HL-60/S4 treated with retinoic acid at 250 ng/mL for 4 days and 3 days (cell line): Measurements from ENCODE around the gene IPO11.
"Not testable (repeated sequence)": the region's sequence is repeated elsewhere in the genome, so short reads cannot be mapped to it uniquely, and the experiment has no call there.

ENCODE experiments used
- in situ Hi-C: fragments of 300-500 bp; cut with MboI; formaldehyde crosslinking; loops from 2 replicates; pipeline ENCODE4 v1.7.0; 2022; ENCODE audit warnings: low sequenced_read_pairs

The IPO11 gene

DNA sequence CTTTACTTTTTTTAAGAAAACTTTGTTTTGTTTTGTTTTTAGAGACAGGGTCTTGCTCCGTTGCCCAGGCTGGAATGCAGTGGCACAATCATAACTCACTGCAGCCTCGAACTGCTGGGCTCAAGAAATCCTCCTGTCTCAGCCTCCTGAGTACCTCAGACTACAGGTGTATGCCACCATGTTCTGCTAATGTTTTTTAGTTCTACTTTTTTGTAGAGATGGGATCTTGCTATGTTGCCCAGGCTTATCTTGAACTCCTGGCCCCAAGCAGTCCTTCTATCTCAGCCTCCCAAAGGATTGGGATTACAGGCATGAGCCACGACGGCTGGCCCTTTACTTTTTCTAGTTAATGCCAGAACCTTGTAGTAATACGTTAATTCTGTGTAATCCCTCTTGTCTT, 36.0 kb downstream of the IPO11 start:
- in situ Hi-C loops: no loop called here

DNA sequence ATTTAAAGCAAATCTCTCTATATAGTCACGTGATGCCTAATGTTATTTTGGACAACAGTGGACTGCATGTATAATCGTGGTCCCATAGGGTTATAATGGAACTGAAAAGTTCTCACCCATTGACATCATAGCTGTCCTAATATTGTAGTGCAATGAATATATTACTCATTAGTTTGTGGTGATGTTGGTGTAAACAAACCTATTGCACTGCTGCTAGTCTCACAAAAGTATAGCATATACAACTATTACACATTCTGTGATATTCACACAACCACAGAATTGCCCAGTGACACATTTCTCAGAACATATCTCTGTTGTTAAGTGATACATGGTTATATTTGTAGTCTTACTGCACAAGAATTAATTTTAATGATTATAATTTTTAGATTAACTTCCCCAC, 37.7 kb downstream of the IPO11 start:
- in situ Hi-C loops: loop anchor here (25.0 kb wide), 1 partner anchor 337 kb away; no protein-coding TSS in a partner anchor

DNA sequence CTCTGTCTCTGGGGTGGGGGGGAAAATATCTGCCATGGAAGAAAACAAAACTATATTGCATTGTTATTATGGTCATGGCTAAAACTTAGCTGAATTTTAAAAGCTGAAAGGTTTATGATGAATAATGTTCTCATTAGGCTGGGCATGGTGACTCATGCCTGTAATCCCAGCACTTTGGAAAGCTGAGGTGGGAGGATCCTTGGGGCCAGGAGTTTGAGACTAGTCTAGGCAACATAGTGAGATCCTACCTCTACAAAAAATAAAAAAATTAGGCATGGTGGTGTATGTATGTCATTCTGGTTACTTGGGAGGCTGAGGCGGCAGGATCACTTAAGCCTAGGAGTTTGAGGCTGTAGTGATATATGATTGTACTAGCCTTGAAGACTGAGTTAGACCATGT, 44.5 kb downstream of the IPO11 start:
- in situ Hi-C loops: loop anchor here (25.0 kb wide), 1 partner anchor 330 kb away; no protein-coding TSS in a partner anchor

DNA sequence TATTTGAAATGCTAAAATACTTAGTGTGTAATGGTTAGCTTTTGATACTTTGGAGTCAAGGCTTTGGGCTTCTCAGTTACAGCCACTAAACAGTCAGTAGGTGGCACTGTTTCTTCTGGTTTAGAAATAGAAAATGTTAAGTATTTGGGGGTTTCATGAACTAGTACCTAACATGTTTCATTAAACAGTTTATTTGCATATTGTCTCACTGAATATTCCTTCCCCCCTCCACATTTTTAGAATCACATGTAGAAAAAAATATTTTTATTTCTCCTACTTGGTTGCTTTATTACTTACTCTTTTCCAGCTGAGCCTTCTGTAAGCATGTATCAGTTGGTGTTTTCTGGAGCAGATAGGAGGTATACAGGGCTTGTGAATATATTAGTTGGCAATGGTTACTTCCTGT, 48.0 kb downstream of the IPO11 start:
- in situ Hi-C loops: loop anchor here (25.0 kb wide), 1 partner anchor 327 kb away; no protein-coding TSS in a partner anchor

DNA sequence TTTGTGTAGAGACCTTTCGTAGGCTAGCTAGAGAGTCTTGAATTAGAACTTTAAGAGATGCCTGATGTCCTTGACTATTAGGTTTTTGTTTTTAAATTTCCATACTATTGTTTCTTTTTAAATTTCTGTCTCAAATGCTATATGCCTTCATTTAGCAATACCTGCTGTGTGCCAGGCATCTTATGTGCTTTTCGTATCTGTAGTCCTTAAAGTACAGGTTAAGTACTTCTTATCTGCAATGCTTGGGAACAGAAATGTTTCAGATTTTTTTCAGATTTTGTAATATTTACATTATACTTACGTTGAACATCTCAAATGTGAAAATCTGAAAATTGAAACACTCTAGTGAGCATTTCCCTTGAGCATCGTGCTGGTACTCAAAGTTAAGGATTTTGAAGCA, 49.0 kb downstream of the IPO11 start:
- in situ Hi-C loops: loop anchor here (25.0 kb wide), 1 partner anchor 326 kb away; no protein-coding TSS in a partner anchor

DNA sequence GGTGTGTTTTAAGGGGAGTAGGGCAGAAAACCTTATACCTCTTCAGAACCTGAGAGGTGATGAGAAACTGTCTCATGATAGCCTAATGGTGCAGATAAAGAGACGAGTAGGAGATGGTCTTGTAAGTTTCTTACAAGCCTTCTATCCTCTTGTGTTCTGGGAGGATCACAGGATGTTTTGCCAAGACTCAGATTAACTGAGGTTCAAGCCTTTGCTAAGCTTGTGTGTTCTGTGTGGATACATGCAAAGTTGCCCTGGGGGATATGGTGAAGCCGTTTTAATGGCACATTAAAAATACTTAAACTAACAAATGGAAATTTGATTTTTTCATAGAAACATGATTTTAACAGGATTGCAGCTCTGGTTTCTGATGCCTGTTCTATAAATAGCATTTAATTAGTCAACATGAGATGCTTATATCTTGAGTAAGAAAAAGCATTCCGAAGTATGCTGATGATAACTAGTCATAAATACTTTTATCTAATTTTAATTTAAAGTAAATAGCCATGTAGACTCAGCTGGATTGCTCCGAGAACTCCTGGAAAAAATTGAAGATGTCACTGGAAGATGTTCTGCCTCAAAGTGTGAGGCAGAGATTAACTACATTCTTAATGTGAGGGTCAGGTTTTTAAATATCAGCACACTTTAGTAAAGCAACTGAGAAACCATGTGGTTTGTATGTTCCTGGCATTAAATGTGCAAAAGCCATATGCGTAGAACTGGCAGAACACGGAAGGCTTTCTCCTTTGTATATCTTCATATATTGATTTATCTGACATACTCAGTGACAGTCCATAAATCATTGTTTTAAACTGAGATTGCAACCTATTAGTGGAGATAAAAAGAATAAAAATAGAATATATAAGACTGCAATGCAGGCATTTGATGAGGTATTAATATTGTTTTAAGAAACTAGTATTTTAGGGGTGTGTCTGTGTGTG, 53.7 kb downstream of the IPO11 start:
- in situ Hi-C loops: loop anchor here (25.0 kb wide), 1 partner anchor 321 kb away; no protein-coding TSS in a partner anchor

DNA sequence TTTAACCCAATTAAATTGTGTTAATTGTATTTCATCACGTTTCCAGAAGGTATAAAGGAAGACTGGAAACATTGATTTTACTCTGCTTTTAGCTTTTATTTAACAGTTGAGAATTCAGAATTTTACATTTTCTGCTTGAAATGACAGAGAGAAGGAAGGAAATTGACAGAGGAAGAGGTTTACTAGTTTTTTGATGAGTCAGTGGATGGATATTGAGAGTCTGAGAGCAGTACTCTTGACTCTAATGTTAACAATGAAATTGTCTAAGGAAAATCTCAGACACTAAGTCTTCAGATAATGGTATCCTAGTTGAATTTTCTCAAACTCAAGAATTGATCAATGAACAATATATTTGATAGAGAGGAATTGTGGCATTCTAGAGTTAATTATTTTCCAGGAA, 60.6 kb downstream of the IPO11 start:
- in situ Hi-C loops: loop anchor here (25.0 kb wide), 1 partner anchor 314 kb away; no protein-coding TSS in a partner anchor

DNA sequence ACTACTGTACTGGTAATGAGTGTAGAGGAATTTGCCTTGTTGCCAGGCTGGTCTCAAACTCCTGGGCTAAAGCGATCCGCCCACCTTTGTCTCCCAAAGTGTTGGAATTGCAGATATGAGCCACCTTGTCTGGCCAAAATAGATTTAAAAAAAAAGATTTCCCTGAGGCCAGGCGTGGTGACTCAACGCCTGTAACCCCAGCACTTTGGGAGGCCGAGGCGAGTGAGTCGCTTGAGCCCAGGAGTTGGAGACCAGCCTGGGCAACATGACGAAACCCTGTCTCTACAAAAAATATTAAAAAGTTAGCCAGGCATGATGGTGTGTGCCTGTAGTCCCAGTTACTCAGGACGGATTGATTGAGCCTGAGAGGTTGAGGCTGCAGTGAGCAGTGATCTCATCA, 62.5 kb downstream of the IPO11 start:
- in situ Hi-C loops: no loop called here

DNA sequence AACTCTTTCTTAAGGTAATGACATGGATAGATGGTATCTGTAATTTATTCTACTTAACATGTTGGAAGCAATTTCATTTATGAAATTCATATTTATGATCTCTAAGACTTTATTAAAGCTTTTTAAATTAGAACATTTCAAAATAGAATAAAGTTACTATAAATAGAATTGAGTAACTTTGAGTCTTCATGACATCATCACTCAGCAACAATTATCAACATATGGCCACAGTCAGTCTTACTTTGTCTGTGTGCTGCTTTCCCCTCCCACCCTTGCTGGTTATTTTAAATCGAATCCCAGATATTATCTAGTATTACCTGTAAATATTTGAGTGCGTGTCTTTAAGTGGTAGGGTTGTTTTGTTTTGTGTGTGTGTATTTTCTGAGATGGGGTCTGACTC, 65.2 kb downstream of the IPO11 start:
- in situ Hi-C loops: no loop called here

DNA sequence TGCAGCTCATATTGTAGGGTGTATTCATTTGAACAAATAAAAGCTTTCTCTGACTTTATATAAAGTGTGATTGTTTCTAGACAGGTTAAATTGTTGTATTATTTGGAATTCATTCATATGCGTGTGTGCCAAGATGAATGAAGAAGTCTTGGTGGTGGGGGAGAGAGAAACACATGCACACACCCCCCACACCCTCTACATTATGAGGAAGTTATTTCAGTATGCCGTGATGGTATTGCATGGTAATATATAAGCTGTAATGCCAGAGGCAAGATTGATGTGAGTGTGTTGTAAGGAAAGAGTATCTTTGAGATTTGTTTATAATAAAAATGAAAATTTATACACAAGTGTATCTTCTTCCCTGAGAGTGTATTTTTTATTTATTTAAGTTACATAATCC, 71.0 kb downstream of the IPO11 start:
- in situ Hi-C loops: no loop called here

DNA sequence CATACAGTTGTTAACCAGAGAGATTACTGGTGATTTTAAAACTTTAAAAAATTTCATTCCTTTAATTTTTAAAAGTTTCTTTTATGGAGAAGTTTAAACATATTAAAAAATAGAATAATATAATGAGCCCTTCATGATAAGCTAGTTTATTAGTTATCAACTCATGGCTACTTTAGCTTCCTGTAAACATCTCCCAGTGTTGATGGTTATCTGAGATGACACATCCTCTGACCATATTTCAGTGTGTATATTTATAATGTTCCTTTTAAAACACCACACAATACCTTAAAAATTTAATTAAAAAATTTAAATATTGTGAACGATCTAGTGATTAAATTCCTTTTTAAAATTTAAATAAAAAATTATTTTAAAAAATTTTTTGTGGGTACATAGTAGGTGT, 74.1 kb downstream of the IPO11 start:
- in situ Hi-C loops: no loop called here

DNA sequence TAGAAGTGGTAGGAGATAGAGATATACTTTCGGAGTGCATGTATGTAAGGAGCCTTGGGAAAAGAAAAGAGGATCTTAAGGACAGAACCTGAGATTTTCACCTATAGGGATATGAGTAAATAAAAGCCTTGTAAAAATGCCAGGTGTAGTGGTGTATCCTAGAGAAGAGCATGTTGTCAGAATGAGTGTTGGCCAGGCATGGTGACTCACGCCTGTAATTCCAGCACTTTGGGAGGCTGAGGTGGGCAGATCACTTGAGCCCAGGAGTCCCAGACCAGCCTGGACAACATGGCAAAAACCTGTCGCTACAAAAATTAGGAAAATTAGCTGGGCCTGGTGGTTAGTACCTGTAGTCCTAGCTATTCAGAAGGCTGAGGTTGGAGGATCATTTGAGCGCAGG, 76.0 kb downstream of the IPO11 start:
- in situ Hi-C loops: no loop called here

DNA sequence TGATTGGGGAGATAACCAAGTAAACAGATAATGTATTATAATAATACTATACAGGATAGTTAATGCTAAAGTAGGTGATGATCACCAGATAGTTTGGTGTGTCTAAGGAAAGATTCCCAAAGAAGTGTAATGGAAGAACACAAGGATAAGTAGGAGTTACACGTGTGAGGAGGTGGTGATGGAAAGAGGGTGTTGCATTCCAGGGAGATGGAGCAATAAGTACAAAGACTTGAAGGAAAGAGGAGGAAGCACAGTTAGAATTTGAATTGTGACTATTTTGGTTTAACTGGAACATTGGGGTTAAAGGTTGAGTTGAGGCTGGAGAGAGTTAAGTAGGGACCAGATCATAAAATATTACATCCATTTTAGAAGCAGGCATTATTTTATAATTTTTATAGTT, 76.9 kb downstream of the IPO11 start:
- in situ Hi-C loops: no loop called here

DNA sequence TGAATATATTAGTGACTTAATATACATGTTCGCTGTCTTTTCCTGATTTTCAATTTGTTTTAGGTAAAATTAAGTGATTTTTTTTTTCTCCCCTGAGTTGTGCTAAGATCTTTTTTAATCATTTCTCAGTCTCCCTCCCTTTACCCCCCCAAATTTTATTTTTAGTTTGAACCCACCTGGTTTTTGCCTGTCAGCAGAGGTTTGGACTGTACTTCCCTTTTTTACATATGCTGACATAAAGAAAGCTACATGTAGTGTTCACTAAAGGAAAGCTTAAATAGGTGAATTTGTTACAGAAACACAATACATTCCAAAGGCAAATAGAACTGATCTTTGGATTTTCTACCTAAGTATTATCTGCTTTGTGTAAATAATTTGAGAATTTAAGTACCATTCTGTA, 82.2 kb downstream of the IPO11 start:
- in situ Hi-C loops: no loop called here

DNA sequence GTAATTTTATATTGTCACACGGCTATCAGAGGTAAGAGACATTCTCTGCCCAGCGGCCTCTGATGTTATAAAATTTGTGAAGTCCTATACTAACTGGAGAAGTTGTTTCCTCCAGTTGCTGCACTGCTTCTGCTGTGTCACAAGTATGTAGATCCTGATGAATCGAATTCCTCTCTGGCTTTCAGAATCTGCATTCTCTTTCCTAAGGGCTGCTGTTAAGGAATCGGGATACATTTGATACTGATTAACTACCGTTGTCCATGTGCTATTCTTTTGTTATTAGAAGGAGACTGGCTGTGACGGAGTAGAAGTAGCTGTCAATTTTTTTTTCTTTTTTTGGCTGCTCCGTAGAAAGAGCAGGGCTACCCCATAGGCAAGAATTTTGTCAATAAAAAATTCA, 84.3 kb downstream of the IPO11 start:
- in situ Hi-C loops: no loop called here

DNA sequence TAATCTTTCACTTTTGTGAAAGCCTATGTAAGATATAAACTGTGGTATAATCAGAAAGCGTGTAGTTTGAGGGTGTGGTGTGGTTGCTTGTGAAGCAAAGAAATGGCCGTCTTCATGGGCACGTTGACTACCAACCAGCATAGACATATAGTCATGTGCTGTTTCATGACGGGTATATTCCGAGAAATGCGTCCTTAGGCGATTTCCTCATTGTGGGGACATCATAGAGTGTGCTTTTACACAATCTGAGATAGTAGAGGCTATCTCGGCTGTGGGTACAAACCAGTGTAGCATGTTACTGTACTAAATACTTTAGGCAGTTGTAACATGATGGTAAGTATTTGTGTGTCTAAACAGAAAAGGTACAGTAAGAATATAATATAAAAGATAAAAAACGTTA, 86.4 kb downstream of the IPO11 start:
- in situ Hi-C loops: no loop called here

DNA sequence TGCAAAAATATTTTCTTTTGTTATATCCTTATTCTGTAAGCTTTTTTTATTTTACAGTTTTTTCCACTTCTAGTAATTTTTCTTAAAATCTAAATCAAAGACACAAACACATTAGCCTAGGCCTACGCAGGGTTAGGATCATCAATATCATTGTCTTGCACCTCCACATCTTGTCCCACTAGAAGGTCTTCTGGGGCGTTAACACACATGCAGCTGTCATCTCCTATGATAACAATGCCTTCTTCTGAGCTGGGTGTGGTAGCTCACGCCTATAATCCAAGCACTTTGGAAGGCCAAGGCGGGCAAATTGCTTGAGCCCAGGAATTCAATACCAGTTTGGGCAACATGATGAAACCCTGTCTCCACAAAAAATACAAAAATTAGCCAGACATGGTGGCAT, 87.2 kb downstream of the IPO11 start:
- in situ Hi-C loops: no loop called here

DNA sequence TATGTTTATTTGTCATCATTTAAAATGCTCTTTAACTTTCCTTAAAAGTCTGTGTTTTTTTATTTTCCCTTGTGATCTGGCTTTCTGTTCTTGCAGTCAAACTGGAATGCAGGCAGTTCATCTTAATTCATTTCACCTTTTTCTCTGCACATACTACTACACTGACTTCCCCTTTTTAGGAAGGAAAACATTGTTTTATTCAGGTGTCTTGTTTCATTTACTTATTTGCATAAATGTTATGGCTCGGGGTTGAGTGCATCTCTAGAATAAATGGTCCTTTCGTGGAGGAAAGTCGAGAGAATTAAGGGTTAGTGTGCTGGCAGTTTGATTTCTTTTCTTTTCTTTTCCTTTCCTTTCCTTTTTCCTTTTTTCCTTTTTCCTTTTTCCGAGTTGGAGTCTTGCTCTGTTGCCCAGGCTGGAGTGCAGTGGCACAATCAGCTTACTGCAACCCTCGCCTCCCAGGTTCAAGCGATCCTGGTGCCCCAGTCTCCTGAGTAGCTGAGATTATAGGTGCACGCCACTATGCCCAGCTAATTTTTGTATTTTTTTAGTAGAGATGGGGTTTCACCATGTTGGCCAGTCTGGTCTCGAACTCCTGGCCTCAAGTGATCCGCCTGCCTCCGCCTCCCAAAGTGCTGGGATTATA, 90.0 kb downstream of the IPO11 start:
- in situ Hi-C loops: no loop called here

DNA sequence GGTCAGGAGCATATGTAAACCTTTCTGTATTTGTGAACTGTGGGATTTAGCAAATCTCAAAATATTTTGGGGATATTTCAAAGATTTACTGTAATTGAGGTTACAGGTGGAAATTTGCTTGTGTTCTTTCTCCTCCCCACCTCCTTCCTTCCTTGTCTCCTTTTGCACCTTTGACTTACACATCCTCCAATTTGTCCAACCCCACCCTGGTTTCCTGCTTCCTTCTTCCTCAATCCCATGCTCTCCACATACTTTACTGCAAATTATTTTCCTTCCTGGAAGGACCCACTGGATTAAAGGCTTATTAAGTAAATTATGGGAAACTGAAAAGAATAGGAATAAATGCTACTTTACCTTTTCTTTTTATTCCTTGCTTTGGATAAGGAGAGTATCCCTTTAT, 91.6 kb downstream of the IPO11 start:
- in situ Hi-C loops: no loop called here

DNA sequence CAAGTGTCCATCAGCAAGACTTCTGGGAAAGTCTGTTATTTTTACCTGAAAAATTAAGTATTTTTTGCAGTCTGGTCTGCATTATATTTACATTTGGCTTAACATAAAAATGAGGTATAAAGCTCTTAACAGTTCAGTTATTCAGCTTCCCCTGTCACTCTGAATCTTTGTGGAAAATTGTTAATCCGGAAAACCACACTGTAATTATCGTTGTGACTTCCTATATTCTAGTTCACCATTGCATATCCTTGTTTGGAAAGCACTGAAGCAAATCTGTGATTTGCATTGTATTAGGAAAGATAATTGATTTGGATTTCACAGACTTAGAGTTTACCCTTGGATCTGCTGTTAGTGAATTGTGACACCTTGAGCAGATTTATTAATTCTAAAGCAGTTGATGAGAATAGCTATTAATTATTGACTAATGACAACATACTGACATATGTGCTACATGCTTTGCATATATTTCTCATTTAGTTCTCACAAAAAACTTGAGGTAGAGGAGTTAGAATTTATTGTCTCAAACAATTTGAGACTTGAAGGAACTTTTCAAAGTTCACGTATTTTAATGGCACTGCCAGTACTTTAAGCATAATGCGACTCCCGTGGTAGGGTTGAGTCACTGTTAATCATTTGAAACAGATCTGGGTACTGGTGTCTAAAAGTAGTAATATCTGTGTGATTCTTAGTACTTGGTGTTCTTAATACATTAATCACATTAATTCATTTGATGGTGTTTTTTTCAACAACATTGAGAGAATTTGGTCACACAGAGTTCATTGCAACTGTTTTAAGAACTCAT, 94.3 kb downstream of the IPO11 start:
- in situ Hi-C loops: no loop called here

DNA sequence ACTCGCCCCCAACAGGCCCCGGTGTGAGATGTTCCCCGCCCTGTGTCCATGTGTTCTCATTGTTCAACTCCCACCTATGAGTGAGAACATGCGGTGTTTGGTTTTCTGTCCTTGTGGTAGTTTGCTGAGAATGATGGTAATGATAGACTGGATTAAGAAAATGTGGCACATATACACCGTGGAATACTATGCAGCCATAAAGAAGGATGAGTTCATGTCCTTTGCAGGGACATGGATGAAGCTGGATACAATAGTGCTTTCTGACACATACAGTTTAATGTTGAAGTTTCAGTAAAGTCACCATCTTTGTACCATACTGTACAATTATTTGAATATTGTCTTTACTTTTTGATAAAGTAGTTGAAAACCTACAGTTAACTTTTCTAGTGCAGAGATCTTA, 96.2 kb downstream of the IPO11 start:
- in situ Hi-C loops: not testable (repeated sequence)
